K562 (cell line): ENCODE data around the gene TRMT112. TPM values are rescaled to one million over a fixed set of nuclear protein-coding genes. Genes with fewer than 3 reads are reported as not detected.
A peak's percentile ranks its signal among the peaks of the same experiment; 100 is the strongest.

ENCODE experiments used
- ATF4 ChIP-seq: fragments of 450-650 bp; formaldehyde crosslinking; IDR thresholded peaks from 2 replicates; pipeline ENCODE4 v1.4.0; 2022; ENCODE audit warnings: mild to moderate bottlenecking, moderate library complexity
- ATF6 ChIP-seq: sonication (generic); formaldehyde crosslinking; IDR thresholded peaks from 2 replicates; pipeline ENCODE4 v1.4.0; 2020; ENCODE audit warnings: mild to moderate bottlenecking, missing genetic modification reagents
- CCNT2 ChIP-seq: IDR thresholded peaks from 2 replicates; pipeline ENCODE4 v1.6.1; 2011; ENCODE audit warnings: borderline replicate concordance, low read depth, mild to moderate bottlenecking, moderate library complexity, mixed read lengths, low read length; ENCODE audit not compliant: insufficient read length; ENCODE audit errors: extremely low read depth
- CEBPB ChIP-seq: fragments of 450-650 bp; IDR thresholded peaks from 2 replicates; pipeline ENCODE4 v1.6.1; 2016; ENCODE audit warnings: missing genetic modification characterization, missing compliant biosample characterization
- FOXA3 ChIP-seq, 2 experiments: fragments of 450-650 bp in 1 of 2; sonication (generic) in 1 of 2; formaldehyde crosslinking; IDR thresholded peaks in 1 of 2; conservative IDR thresholded peaks in 1 of 2; 2 replicates each; pipeline versions ENCODE4 v1.4.0 to v1.8.0; 2020 to 2022; ENCODE audit warnings: mild to moderate bottlenecking in 2 of 2, missing genetic modification reagents in 1 of 2
- HNRNPL ChIP-seq: fragments of 200-400 bp; formaldehyde crosslinking; IDR thresholded peaks from 2 replicates; pipeline ENCODE4 v1.6.1; 2017; ENCODE audit warnings: low read depth, mild to moderate bottlenecking, low read length
- HOXB6 ChIP-seq: fragments of 250-450 bp; sonication (Bioruptor Pico); IDR thresholded peaks from 2 replicates; pipeline ENCODE4 v1.5.1; 2022; ENCODE audit warnings: mild to moderate bottlenecking, borderline replicate concordance
- KLF6 ChIP-seq: fragments of 250-450 bp; sonication (Bioruptor Pico); IDR thresholded peaks from 2 replicates; pipeline ENCODE4 v1.4.0; 2020; ENCODE audit warnings: mild to moderate bottlenecking, moderate library complexity, borderline replicate concordance
- MCM2 ChIP-seq: fragments of 450-650 bp; IDR thresholded peaks from 2 replicates; pipeline ENCODE4 v1.6.1; 2017; ENCODE audit warnings: low read depth, mild to moderate bottlenecking
- PKNOX1 ChIP-seq: fragments of 450-650 bp; IDR thresholded peaks from 2 replicates; pipeline ENCODE4 v1.6.1; 2016
- POLR2A ChIP-seq: fragments of 450-650 bp; conservative IDR thresholded peaks from 2 replicates; pipeline ENCODE4 v1.6.1; 2016
- RB1 ChIP-seq: fragments of 450-650 bp; IDR thresholded peaks from 2 replicates; pipeline ENCODE4 v1.6.1; 2017; ENCODE audit warnings: low read depth, mild to moderate bottlenecking
- TAF7 ChIP-seq: fragments of 450-650 bp; IDR thresholded peaks from 2 replicates; pipeline ENCODE4 v1.6.1; 2016; ENCODE audit warnings: missing genetic modification characterization, missing compliant biosample characterization
- TCF7 ChIP-seq: sonication (generic); IDR thresholded peaks from 2 replicates; pipeline ENCODE4 v1.6.1; 2016; ENCODE audit warnings: antibody characterized with exemption, borderline replicate concordance
- THRA ChIP-seq: fragments of 450-650 bp; IDR thresholded peaks from 2 replicates; pipeline ENCODE4 v1.6.1; 2017; ENCODE audit warnings: mild to moderate bottlenecking, moderate library complexity
- THRB ChIP-seq: fragments of 450-650 bp; formaldehyde crosslinking; conservative IDR thresholded peaks from 2 replicates; pipeline ENCODE4 v1.4.0; 2022; ENCODE audit warnings: mild to moderate bottlenecking, missing genetic modification characterization
- ZBTB5 ChIP-seq: fragments of 450-650 bp; IDR thresholded peaks from 2 replicates; pipeline ENCODE4 v1.6.1; 2017; ENCODE audit warnings: antibody characterized with exemption
- ZNF3 ChIP-seq: fragments of 250-450 bp; sonication (Bioruptor Pico); IDR thresholded peaks from 2 replicates; pipeline ENCODE4 v1.5.0; 2021; ENCODE audit warnings: mild to moderate bottlenecking, moderate library complexity
- ZNF316 ChIP-seq: fragments of 450-650 bp; IDR thresholded peaks from 2 replicates; pipeline ENCODE4 v1.6.1; 2016
- ZNF695 ChIP-seq: fragments of 450-650 bp; formaldehyde crosslinking; IDR thresholded peaks from 2 replicates; pipeline ENCODE4 v1.4.0; 2020; ENCODE audit warnings: mild to moderate bottlenecking, moderate library complexity
- ZNF830 ChIP-seq: fragments of 250-450 bp; sonication (Bioruptor Pico); IDR thresholded peaks from 2 replicates; pipeline ENCODE4 v1.5.0; 2021; ENCODE audit warnings: mild to moderate bottlenecking
- polyA plus RNA-seq, 8 experiments: library from polyadenylated mRNA; depleted of rRNA in 4 of 8; stranded (reverse) in 5 of 8; unstranded in 3 of 8; fragments of >200 nt; fragmentation: Nextera tagmentation in 2 of 8; fragmentation: Illumina TruSeq in 1 of 8; extraction: Ambion mirVana in 2 of 8; extraction: Trizol in 1 of 8; gene quantifications; 2 replicates each; pipeline versions ENCODE4 v1.2.1 to v1.2.3, GENCODE V29; 2011 to 2014; ENCODE audit warnings: inconsistent platforms in 1 of 8, missing spikeins in 1 of 8
- total RNA-seq, 7 experiments: library from RNA; depleted of rRNA in 6 of 7; stranded (reverse); fragments of >200 nt in 6 of 7; fragmentation: Illumina TruSeq in 2 of 7; extraction: Trizol in 2 of 7; gene quantifications; 2 replicates each; pipeline versions ENCODE4 v1.2.1 to v1.2.3, GENCODE V29; 2011 to 2021; ENCODE audit warnings: low replicate concordance in 1 of 7

Gene TRMT112
- total and polyA plus RNA-seq, 9 of the 15 experiments (the other 6 are each of a cell fraction or from before 2014, with no cell fraction given): 162 to 444 (median 300) TPM

- TF ChIP-seq ATF4 (CRISPR knock-in tag): no peak
- TF ChIP-seq CEBPB (tag): no peak
- no peak for TF ChIP-seq PKNOX1
- TF ChIP-seq TAF7 (tag): no peak
- no peak for TF ChIP-seq HNRNPL
- TF ChIP-seq ZNF3 (CRISPR knock-in tag): no peak
- no peak for TF ChIP-seq ZNF695
- TF ChIP-seq KLF6 (CRISPR knock-in tag): no peak
- no peak for TF ChIP-seq HOXB6 (CRISPR knock-in tag)
- TF ChIP-seq CCNT2: no peak
- no peak for TF ChIP-seq RB1
- no peak for TF ChIP-seq ZNF316
- peak; percentile 61 for TF ChIP-seq POLR2A
- TF ChIP-seq FOXA3 (CRISPR knock-in tag; conservative IDR thresholded peaks at IDR 0.05 in 1 of 2, IDR thresholded peaks at IDR 0.05 in 1 of 2): no peak
- no peak for TF ChIP-seq THRA
- no peak for TF ChIP-seq MCM2
- no peak for TF ChIP-seq TCF7
- TF ChIP-seq ZBTB5: no peak
- no peak for TF ChIP-seq ATF6
- no peak for TF ChIP-seq ZNF830 (CRISPR knock-in tag)
- no peak for TF ChIP-seq THRB (CRISPR knock-in tag)
These were observed 40.7 kb upstream of the TRMT112 start (continued) for GRCh38 chr11:64357904-64358535.
